CD1c-positive myeloid dendritic cell (primary cell): Measurements from ENCODE around the gene RDH5.
A peak's percentile ranks its signal among the peaks of the same experiment; 100 is the strongest.

Experiments
- DNase-seq: peaks from one replicate; pipeline ENCODE4 v3.0.0-alpha.2; 2016; ENCODE audit errors: extremely low spot score

RDH5 gene

GRCh38 chr12:55696141-55696540, 24.1 kb upstream of the RDH5 start:
- DNase-seq = no peak

GRCh38 chr12:55696796-55697462, 23.3 kb upstream of the RDH5 start:
- no peak for DNase-seq

GRCh38 chr12:55697686-55698085, 22.5 kb upstream of the RDH5 start:
- no peak for DNase-seq

- DNase-seq = no peak
Observed at GRCh38 chr12:55698241-55698955, 21.8 kb upstream of the RDH5 start.

GRCh38 chr12:55698965-55699364, 21.2 kb upstream of the RDH5 start:
- DNase-seq = no peak

GRCh38 chr12:55699471-55700055, 20.6 kb upstream of the RDH5 start:
- no peak for DNase-seq

- DNase-seq = no peak
Observed at GRCh38 chr12:55700255-55701018, 19.8 kb upstream of the RDH5 start.

GRCh38 chr12:55702861-55703260, 17.3 kb upstream of the RDH5 start:
- no peak for DNase-seq

- no peak for DNase-seq
Observed at GRCh38 chr12:55703288-55703687, 16.9 kb upstream of the RDH5 start.

GRCh38 chr12:55703901-55704761, 16.1 kb upstream of the RDH5 start:
- DNase-seq = no peak

- DNase-seq = no peak
Observed at GRCh38 chr12:55704824-55705718, 15.1 kb upstream of the RDH5 start.

GRCh38 chr12:55705782-55706402, 14.3 kb upstream of the RDH5 start:
- no peak for DNase-seq

- no peak for DNase-seq
Observed at GRCh38 chr12:55706568-55707218, 13.5 kb upstream of the RDH5 start.

- peak; percentile 35 for DNase-seq
Observed at GRCh38 chr12:55707219-55707671, 12.9 kb upstream of the RDH5 start.

- peak; percentile 24 for DNase-seq
Observed at GRCh38 chr12:55707841-55708694, 12.1 kb upstream of the RDH5 start, which contains the start of gene ITGA7. TSS of gene ITGA7 (minus strand) at chr12:55707904. CDS start at chr12:55707682, 222 bp downstream.

GRCh38 chr12:55708695-55709233, 11.4 kb upstream of the RDH5 start:
- DNase-seq = peak; percentile 45

GRCh38 chr12:55711786-55712553, 8.2 kb upstream of the RDH5 start:
- no peak for DNase-seq
